IPS-15b (cell line): ENCODE measurements around the gene ITPR2.

ENCODE experiments used
- H3K27me3 ChIP-seq: one replicate; pipeline ENCODE4 v1.6.1; 2013; ENCODE audit warnings: low read length; ENCODE audit not compliant: control insufficient read depth, insufficient read depth
- H3K36me3 ChIP-seq: one replicate; pipeline ENCODE4 v1.6.1; 2013; ENCODE audit warnings: low read length; ENCODE audit not compliant: control insufficient read depth, insufficient read depth
- H3K4me1 ChIP-seq: one replicate; pipeline ENCODE4 v1.6.1; 2013; ENCODE audit warnings: mild to moderate bottlenecking, low read length; ENCODE audit not compliant: control insufficient read depth, insufficient read depth
- H3K4me3 ChIP-seq: one replicate; pipeline ENCODE4 v1.5.1; 2013; ENCODE audit warnings: low read depth, low read length
- H3K9ac ChIP-seq: one replicate; pipeline ENCODE4 v1.6.1; 2013; ENCODE audit warnings: low read depth, mild to moderate bottlenecking, low read length
- H3K9me3 ChIP-seq: one replicate; pipeline ENCODE4 v1.6.1; 2013; ENCODE audit warnings: mild to moderate bottlenecking, low read length; ENCODE audit not compliant: control insufficient read depth, insufficient read depth

ITPR2 gene

DNA sequence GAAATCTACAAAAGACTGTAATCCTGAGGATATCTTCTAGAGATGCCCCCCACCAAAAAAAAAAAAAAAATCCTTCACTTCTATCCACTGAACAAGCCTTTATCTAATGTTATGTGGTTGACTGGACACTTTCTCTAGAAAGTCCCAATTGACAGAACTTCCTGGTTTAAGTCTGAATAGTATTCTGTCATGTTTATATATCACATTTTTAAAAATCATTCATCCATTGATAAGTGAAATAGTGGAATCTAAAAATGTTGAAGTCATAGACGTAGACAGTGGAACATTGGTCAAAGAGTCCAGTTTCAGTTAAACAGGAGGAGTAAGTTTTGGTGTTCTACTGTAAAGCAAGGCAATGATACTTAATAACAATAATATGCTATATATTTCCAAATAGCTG is 340.6 kb downstream of the ITPR2 start:
- H3K36me3 ChIP-seq, result no peaks in the 10 kb centered on the region

DNA sequence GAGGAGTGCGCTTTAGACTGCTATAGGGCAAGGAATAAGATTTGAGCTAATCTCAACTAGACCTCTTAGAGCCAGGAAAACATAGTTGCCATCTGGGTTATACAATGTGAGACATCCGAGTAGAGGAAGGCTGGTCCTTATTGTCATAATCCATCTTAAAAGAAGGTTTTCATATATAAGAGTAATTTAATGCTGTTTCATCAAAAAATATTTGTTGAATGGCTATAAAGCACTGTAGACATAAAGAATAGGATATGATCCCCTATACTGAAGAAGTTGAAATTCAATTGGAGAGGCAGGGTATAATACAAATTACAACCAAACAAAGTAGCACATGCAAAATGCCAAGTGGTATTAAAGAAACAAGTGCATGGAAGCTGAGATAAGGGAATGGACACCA is 343.1 kb downstream of the ITPR2 start:
- Histone ChIP-seq H3K9ac (no peak overlapping the region), H3K4me1 (no peaks in the 10 kb centered on the region), H3K9me3 (no peaks in the 10 kb centered on the region), H3K36me3 (no peaks in the 10 kb centered on the region), H3K27me3 (no peaks in the 10 kb centered on the region), H3K4me3 (no peak overlapping the region)

More for the DNA sequence above, 340.6 kb downstream of the ITPR2 start:
- Histone ChIP-seq H3K4me3 (no peak overlapping the region), H3K4me1 (no peaks in the 10 kb centered on the region), H3K27me3 (no peaks in the 10 kb centered on the region), H3K9ac (no peak overlapping the region), H3K9me3 (no peaks in the 10 kb centered on the region)

DNA sequence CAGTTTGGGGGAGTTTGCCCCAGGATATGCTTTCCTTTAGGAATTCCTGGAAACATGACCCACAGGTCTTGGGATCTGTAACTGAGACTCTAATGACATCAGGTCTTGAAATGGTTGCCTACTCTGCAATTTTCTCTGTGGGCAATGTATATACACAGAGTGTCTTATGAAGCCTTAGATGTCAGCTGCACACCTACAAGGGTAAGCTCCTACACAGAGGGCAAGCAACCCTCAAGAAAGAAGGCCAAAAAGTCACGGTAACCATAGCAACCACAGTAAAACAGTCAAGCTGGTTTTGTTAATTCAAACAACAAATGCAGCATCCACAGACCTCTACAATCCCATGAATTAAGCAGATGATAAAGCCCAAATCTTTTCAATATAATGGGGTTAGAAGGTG is 344.6 kb downstream of the ITPR2 start:
- H3K4me1 ChIP-seq, result no peaks in the 10 kb centered on the region
- H3K27me3 ChIP-seq, result no peaks in the 10 kb centered on the region
- H3K9me3 ChIP-seq, result no peaks in the 10 kb centered on the region
- no peak overlapping the region for H3K9ac ChIP-seq
- H3K4me3 ChIP-seq, result no peak overlapping the region
- H3K36me3 ChIP-seq, result no peaks in the 10 kb centered on the region

DNA sequence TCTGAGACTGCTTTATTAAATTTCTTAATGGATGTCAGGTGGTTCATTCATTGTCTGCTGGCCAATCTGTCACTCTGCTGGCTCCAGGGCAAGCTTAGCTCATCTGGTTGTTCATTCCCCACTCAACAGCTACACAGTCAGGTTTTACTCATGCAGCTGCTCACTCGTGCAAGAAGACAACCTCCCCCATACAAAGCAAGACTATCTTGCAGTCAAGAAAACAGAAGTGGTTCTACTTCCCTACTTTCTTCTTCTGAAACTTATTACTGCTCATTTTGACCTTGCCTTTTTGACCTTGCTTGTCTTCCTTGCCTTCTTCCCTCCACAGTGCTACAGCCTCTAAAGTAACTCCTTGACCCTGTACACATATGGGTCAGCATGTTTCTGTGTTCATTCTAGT is 359.7 kb downstream of the ITPR2 start:
- Histone ChIP-seq H3K4me3 (no peak overlapping the region), H3K4me1 (peaks cover 3% of the 10 kb centered on the region), H3K27me3 (no peaks in the 10 kb centered on the region), H3K36me3 (no peaks in the 10 kb centered on the region), H3K9ac (no peak overlapping the region), H3K9me3 (no peaks in the 10 kb centered on the region)

DNA sequence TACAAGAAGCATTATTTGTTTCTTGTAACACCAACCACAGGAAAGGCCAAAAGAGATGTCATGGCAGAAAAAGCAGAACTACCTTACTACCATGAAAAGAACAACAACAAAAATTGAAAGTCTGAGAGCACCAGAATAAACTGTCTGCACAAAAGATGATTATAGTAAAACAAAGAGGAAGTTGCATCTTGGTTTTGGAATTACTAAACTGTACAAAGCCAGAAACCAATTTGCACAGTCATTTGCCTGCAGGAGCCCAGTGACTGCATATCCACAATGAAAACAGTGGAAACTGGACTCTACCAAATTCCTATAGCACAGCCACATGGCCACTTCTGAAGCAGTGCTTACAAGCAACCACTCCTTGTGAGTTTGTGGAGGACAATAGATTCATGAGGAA is 361.4 kb downstream of the ITPR2 start:
- peaks cover 3% of the 10 kb centered on the region for H3K4me1 ChIP-seq
- H3K27me3 ChIP-seq, result no peaks in the 10 kb centered on the region
- H3K36me3 ChIP-seq, result no peaks in the 10 kb centered on the region
- no peak overlapping the region for H3K9ac ChIP-seq
- H3K4me3 ChIP-seq, result no peak overlapping the region
- H3K9me3 ChIP-seq, result no peaks in the 10 kb centered on the region

DNA sequence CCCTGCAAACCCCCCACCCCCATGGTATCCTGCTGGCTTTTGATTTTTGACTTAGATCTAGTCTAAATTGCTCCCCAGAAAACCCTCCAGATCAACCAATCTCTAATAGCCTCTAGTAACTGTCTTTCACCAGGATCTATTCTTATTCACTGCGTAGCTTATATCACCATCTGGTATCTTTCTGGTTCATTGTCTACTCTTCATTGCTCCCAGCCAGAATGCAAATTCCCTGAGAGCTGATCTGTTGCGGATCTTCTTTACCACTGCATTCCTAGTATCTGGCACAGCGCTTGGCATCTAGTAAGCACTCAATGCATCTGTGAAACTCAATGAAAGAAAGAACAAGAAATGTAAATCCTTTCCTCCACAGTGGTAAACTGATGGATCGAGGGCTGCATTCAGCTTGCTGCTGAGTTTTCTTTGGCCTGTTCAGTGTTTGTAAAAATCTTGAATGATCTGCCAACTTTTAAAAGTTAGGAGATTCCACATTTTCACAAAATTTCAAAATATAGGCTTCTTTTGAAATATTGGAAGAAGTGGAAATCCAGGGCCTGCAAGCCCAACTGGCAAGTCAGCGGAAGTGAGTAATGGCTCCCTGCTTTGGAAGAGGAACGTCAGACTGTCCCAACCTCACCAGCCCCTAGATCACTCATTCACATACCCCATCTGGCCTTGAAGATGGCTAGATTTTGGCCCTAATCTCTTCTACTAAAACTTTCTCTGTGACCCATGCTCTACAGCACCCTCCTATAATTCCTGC is 363.4 kb downstream of the ITPR2 start:
- Histone ChIP-seq H3K9ac (no peak overlapping the region), H3K9me3 (no peaks in the 10 kb centered on the region), H3K27me3 (no peaks in the 10 kb centered on the region), H3K36me3 (no peaks in the 10 kb centered on the region), H3K4me1 (peaks cover 3% of the 10 kb centered on the region), H3K4me3 (no peak overlapping the region)

DNA sequence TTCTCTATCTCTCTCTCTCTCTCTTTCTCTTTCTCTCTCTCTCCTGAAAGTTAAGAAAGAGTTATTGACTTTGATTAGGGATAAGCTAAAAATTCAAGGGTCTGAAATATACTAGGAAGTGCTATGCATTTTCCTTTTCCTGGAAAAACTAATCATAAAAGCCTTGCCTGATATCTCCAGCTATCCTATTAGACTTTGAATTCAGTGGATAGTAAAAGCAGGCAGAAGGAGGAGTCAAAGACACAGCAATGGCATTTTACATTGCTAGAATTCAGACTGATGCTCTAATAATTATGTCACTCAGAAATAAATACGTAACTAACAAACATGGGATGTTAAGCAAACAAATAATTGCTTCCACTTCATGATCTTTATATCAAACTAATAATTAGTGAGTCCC is 365.6 kb downstream of the ITPR2 start:
- H3K36me3 ChIP-seq, result no peaks in the 10 kb centered on the region
- no peaks in the 10 kb centered on the region for H3K9me3 ChIP-seq
- no peak overlapping the region for H3K4me3 ChIP-seq
- H3K27me3 ChIP-seq, result no peaks in the 10 kb centered on the region
- no peak overlapping the region for H3K9ac ChIP-seq
- H3K4me1 ChIP-seq, result peaks cover 3% of the 10 kb centered on the region

DNA sequence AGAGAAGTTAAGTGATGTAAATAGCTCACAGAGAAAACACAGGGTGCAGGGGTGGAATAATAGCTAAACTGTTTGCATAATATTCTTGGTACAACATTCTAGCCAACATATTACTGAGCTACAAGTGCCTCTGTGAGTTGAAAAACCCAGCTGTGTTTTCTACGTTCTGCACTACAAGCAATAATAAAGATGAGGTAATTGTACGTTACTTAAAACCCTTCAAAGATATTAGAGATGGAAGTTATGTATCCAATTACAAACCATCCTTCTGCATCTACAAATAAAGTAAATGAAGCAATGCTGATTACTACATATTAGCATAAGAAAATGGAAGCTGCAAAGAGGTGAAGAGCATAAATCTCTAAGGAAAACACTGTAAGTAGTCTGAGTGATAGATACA is 366.3 kb downstream of the ITPR2 start:
- H3K36me3 ChIP-seq, result no peaks in the 10 kb centered on the region

DNA sequence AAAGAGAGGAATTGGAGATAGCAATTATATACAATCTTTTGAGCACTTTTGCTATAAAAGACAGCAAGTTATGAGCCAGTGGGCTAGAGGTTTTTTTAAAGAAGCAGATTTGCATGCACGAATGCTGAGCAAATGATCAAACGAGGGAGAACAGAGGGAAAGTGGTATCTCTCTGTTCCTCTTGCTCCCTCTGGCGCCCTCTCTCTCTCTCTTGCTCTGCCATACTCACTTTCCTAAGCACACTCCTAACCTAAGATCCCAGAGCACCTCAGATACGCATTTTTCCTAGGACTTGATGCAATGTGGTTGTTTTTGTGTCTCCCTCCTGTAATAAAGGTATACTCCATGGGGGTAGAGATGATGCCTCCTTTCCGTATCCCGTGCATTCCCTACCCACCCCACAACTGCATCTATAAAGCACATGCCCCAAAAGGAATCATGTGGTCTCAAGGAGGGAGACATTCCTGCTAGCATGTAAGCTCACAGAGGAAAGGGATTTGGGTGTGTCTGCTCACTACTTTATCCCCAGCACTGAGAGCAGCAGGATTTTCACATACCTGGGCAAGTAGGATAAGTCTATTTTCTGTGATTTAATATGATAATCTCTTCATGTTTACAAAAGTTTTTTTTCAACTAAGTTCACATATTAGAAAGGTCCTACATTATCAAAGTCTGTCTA is 367.4 kb downstream of the ITPR2 start:
- no peak overlapping the region for H3K9ac ChIP-seq
- H3K4me1 ChIP-seq, result peaks cover 3% of the 10 kb centered on the region
- H3K9me3 ChIP-seq, result no peaks in the 10 kb centered on the region
- no peak overlapping the region for H3K4me3 ChIP-seq
- H3K36me3 ChIP-seq, result no peaks in the 10 kb centered on the region
- no peaks in the 10 kb centered on the region for H3K27me3 ChIP-seq

More for the DNA sequence above, 366.3 kb downstream of the ITPR2 start:
- H3K27me3 ChIP-seq, result no peaks in the 10 kb centered on the region
- H3K9ac ChIP-seq, result no peak overlapping the region
- H3K9me3 ChIP-seq, result no peaks in the 10 kb centered on the region
- peaks cover 3% of the 10 kb centered on the region for H3K4me1 ChIP-seq
- no peak overlapping the region for H3K4me3 ChIP-seq

DNA sequence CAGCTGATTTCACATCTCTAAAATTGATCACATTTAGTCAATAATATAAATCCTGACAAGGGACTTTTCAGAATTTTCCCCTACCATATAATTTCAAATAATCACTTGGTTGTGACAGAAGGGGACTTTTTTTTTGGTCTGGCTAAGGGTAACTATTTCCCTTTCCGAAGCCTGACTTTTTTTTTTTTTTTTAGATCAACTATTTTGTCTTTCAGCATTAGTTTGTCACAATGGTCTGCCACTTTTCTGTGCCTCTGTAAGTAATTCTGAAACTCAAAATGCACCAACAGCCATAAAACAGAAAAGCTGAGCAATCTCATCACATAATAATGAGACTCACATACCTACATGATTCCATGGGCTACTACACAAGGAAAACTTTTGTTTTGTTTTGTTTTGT is 371.2 kb downstream of the ITPR2 start:
- Histone ChIP-seq H3K4me3 (no peak overlapping the region), H3K27me3 (no peaks in the 10 kb centered on the region), H3K9ac (no peak overlapping the region), H3K9me3 (no peaks in the 10 kb centered on the region), H3K4me1 (no peaks in the 10 kb centered on the region), H3K36me3 (no peaks in the 10 kb centered on the region)

DNA sequence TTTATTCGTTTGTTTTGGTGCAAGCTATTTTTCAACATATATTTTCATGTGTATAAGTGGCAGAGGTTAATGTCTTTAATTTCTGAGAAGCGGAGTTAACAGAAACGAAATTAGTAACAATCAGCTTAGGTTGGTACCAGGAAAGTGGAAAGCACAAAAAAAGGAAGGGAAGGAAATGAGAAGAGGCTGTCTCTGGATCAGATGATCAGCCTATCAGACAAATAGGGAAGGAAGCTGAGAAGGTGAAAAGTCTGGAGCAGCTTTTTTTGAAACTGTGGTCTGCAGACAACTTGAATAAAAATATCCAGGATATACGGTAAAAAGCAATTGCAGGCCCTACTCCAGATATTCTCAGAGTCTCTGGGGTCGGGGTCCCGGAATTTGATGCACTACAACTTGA is 372.6 kb downstream of the ITPR2 start:
- Histone ChIP-seq H3K27me3 (no peaks in the 10 kb centered on the region), H3K4me3 (no peak overlapping the region), H3K36me3 (no peaks in the 10 kb centered on the region), H3K4me1 (no peaks in the 10 kb centered on the region), H3K9ac (no peak overlapping the region), H3K9me3 (no peaks in the 10 kb centered on the region)

DNA sequence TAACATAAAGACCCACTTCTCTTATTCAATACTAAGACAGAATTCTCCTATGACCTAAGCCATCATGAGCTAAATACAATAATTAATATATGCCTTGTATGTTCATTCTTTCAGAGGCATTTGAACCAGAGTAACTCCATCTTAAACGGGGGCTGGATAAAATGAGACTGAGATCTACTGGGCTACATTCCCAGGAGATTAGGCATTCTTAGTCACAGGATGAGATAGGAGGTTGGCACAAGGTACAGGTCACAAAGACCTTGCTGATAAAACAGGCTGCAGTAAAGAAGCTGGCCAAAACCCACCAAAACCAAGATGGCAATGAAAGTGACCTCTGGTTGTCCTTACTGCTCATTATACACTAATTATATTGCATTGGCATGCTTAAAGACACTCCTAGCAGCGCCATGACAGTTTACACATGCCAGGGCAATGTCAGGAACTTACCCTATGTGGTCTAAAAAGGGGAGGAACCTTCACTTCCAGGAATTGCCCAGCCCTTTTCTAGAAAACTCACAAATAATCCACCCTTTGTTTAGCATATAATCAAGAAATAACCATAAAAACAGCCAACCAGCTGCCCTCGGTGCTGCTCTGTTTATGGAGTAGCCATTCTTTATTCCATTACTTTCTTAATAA is 376.9 kb downstream of the ITPR2 start:
- H3K27me3 ChIP-seq, result no peaks in the 10 kb centered on the region
- H3K9ac ChIP-seq, result no peak overlapping the region
- no peak overlapping the region for H3K4me3 ChIP-seq
- H3K36me3 ChIP-seq, result no peaks in the 10 kb centered on the region
- H3K9me3 ChIP-seq, result no peaks in the 10 kb centered on the region
- H3K4me1 ChIP-seq, result no peaks in the 10 kb centered on the region
